NCI-H146 treated with DMSO at 0.1 percent for 48 hours (cell line): ENCODE results near the gene PLEKHG4B.
"Not testable (repeated sequence)": the region's sequence is repeated elsewhere in the genome, so short reads cannot be mapped to it uniquely, and the experiment has no call there.

Experiments used
- DNase-seq: peaks from one replicate; lab custom pipeline; 2025; ENCODE audit not compliant: unreplicated experiment; lab: John Stamatoyannopoulos, UW

PLEKHG4B gene

GRCh38 chr5:197892-198489, 106.0 kb downstream of the PLEKHG4B start:
- DNase-seq = no peak

GRCh38 chr5:198516-199196, 106.7 kb downstream of the PLEKHG4B start:
- DNase-seq = no peak

GRCh38 chr5:199197-199949, 107.4 kb downstream of the PLEKHG4B start:
- no peak for DNase-seq

DNA sequence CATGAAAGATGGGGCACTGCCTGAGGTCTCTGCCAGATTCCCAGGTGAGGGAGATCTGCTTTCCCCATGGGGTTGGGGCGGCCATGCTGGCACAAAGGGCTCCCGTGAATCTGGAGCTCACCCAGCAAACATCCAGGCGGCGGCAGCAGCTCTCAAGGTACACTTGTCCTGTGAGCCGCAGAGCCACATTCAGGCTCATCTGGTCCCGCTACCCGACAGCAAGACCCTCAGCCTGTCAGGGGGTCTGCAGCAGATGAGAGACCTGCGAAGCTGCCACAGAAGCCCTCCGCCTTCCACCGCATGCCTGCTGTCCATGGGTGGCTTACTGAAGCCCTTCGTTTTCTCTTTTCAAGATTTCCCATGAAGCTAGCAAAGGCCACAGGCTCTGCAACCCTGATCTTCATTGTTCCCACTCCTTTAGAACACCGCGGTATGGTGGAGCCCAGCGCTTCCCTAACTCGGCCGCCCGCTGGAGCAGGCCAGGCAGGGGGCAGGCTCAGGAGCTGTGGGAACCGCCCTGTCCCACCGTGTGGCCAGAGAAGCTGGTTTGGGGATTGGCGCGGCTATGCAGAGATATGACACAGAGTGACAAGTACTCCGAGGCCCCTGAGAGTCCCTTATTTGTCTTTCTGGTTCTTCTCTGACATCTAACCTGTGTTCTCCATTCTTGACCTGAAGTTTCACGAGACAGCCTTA, 108.1 kb downstream of the PLEKHG4B start:
- no peak for DNase-seq

DNA sequence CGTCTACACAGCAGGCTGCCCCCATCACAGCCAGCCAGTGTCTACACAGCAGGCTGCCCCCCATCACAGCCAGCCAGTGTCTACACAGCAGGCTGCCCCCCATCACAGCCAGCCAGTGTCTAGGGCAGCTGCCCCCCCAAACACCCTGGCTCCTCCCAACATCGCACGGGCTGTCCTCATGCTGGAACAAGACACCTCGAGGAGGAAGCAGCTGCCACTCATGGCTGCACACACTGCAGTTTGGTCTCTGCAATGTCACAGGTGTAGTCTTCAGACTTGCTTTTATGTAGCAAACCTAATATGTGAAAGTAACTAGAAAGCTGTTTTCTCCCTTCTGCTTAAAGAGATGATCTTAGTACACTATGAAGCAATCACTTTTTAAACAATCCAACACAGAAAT, 109.0 kb downstream of the PLEKHG4B start:
- no peak for DNase-seq

DNA sequence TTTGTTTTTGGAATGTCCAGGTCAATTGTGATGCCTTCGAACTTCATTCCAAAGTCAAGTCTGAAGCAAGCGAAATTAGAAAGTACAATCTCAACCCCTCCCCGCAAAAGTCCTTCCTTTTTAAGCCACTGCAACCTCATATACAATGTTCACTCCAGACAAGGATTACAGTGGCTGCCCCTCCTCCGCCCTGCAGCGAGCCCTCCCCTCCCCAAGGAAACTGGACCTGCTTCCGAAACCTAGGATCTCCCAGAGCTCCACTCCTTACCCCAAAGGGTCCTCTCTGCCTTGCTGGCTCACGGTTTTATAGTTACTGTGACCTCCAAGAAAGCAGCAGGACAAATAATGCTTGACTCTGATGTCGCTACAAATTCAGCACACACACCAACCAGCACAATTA, 109.7 kb downstream of the PLEKHG4B start:
- DNase-seq = no peak

- no peak for DNase-seq
Observed at GRCh38 chr5:203246-203930, 111.4 kb downstream of the PLEKHG4B start.

- DNase-seq = no peak
Observed at GRCh38 chr5:204001-204400, 112.0 kb downstream of the PLEKHG4B start.

DNA sequence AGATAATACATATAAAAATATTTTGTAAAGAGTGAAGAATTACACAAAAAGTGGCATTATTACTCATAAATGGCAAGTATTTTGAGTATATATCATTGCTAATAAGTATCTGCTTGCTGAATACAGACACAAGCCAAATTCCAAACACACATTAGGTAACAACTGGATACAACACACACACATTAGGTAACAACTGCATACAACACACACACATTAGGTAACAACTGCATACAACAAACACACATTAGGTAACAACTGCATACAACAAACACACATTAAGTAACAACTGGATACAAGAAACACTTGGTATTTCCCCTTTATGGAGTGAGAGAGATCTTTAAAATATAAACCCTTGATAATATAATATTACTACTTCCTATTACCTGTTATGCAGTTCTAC, 112.5 kb downstream of the PLEKHG4B start:
- DNase-seq = no peak

DNA sequence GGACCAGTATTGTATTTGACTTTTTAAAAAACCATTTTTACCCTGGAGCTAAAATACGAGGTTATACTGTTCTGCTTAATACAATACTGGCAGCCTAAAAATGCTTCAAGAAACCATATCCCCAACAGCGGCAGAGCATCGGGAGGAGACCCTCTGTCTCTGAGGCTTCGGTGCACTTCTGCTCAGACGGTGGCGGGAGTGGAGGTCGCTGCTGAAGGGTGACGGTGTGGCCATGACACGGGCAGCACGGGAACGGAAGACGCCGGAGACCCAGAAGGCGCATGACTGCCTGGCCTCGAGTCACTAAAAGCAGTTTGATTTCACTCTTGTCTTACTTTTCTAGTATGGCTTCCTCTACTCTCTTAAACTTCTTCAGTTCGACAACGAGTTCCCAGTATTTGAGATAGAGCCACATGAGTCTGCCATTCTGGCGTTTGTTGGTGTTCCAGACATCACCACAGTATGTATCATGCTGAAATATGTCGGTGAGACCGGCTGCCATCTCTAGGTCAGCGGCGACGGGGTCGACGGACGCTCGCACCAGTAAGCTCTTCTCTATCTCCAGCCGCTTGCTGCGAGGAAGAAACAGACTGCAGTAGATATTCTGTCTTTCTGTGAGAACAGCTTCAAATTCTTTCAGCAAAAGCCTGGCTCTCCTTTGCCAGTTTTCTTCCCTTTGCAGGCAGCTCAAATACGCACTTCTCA, 113.2 kb downstream of the PLEKHG4B start:
- DNase-seq = no peak

- DNase-seq = no peak
Observed at GRCh38 chr5:206406-206805, 114.4 kb downstream of the PLEKHG4B start.

DNA sequence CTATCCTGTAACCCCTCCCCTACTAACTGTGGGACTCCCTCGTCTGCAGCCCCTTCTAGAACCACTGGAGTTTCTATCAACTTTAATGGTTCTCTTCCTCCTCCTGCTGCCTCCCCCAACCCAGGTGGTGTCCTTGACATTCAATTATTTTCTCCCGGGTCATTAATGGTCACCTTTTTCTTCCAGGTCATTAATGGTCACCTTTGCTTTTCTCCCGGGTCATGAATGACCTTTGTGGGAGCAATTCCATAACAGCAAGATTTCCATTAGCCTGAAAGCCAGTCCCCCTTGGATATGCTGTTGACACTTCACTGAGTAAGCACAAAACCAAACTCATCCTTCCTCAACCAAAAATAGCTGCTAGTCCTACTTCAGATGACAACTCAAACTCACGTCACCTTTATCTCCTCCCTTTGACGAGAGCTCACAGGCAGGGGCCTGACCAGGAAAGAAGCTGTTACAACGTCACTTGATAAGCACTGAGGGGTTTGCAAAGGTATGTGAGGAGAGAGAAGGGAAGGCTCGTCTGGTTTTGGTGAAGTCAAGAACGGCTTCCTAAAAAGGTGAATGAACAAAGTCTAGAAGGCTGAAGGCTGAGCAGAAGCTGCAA, 115.1 kb downstream of the PLEKHG4B start:
- DNase-seq = no peak

GRCh38 chr5:207599-207998, 115.6 kb downstream of the PLEKHG4B start:
- DNase-seq = no peak

GRCh38 chr5:208449-209114, 116.6 kb downstream of the PLEKHG4B start:
- DNase-seq = no peak

GRCh38 chr5:213803-214395, 121.9 kb downstream of the PLEKHG4B start:
- DNase-seq = no peak

DNA sequence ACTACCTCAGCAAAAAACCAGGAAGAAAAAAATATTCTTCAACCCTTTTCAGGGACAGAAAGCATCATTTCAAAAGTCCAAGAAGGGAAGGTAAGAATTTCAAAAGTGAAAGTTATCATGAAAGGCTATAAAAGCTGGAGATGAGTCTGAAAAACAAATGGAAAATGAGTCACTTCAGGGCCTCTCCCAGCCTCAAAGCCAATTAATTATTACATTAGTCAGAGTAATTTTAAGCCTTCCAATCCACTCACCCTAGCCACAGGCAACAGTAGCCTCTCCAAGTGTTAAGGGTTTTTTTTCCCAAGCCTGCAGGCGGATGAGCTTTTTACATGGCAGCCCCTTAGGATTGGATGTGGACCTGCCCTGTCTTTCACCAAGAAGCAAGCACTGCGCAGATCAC, 123.3 kb downstream of the PLEKHG4B start:
- DNase-seq = not testable (repeated sequence)

DNA sequence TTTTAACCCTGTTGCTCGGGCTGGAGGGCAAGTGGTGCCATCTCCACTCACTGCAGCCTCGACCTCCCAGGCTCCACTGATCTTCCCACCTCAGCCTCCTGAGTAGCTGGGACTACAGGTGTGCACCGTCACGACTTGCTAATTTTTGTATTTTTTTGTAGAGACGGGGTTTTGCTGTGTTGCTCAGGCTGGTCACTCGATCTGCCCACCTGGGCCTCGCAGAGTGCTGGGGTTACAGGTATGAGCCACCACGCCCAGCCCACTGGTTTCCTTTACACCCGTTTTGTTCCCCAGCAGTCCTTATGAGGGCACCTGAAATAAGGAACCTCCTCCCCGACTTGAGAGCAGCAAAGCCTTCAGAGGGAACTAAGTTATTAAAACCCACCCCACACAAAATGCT, 124.1 kb downstream of the PLEKHG4B start:
- not testable (repeated sequence) for DNase-seq

DNA sequence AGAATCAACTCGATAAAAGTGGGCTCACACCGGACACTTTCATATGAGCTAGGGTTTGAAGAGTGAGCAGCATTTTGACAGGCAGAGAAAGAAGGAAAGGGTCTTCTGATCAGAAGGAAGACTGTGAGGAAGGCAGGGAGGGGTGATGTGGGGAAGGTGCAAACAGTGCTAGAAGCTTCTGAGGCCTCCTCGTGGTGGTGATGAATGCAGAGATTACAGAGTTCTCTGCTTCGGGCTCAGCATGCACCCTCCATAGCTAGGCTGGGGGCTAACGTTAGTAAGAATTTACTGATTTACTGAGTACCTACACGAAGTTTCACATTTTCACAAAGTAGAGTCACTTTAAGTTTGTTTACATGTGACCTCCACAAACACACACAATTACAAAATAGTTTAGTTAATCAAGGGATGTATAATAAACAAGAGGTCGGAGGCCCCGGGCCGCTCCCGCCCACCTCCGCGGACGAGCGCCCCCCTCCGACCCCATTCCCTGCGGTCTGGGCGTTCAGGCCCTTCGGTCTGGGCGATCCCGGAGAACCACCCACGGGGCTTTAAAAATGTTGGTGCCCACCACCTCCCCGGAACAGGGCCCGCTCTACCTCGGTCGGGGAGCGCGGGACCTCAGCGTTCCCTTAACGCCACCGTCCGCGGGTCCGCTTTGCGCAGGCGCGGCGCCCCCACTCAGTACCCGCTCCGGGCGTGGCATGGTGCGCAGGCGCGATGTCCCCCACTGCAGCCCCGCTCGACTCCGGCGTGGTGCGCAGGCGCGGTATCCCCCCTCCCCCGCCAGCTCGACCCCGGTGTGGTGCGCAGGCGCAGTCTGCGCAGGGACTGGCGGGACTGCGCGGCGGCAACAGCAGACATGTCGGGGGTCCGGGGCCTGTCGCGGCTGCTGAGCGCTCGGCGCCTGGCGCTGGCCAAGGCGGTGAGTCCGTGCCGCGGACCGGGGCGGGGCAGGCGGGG, 125.8 kb downstream of the PLEKHG4B start, which contains the start of the genes CCDC127 and SDHA:
TSS of gene CCDC127 (minus strand) at position 660 of the 963 bp plus-strand sequence. CDS start 1,304 bp downstream, outside the sequence.
TSS of gene SDHA (plus strand) at position 827 of the 963 bp plus-strand sequence. CDS start at position 863, 36 bp downstream.
- DNase-seq = peak; percentile 83
